HepG2 (cell line): ENCODE measurements around the gene CENPB. TPM values are rescaled to one million over a fixed set of nuclear protein-coding genes. Genes with fewer than 3 reads are reported as not detected.
A peak's percentile ranks its signal among the peaks of the same experiment; 100 is the strongest.

Experiments
- ATAC-seq: fragments of 200-7000 bp; cut with Tn5 transposase; 3 replicates; pipeline ENCODE4 v1.9.1; 2020; ENCODE audit warnings: mild to moderate bottlenecking, moderate library complexity
- BruUV-seq: library from RNA; stranded (reverse); fragments of 400-500 nt; replicated peaks from 2 replicates; lab custom pipeline; 2021; lab: Mats Ljungman, UMichigan
- CTCF ChIA-PET: fragments of 300-600 bp; formaldehyde crosslinking; extraction: SDS; loops from one replicate; lab custom pipeline; 2021; ENCODE audit warnings: low total read pairs, inconsistent platforms, low intra/inter-chr PET ratio; lab: Yijun Ruan, JAX
- POLR2A ChIA-PET: fragments of 350-600 bp; sonication (Branson Sonifier 250); formaldehyde crosslinking; loops from one replicate; lab custom pipeline; 2020; ENCODE audit warnings: antibody characterized with exemption, inconsistent platforms; lab: Yijun Ruan, JAX
- DNase-seq: peaks from one replicate; pipeline ENCODE4 v3.0.0-alpha.2; 2015; ENCODE audit warnings: low spot score
- FAIRE-seq: peaks from 3 replicates; lab custom pipeline; 2011; peaks lifted over from hg19 to GRCh38; lab: Jason Lieb, UNC
- H2AFZ ChIP-seq: one replicate; pipeline ENCODE4 v1.6.1; 2011; ENCODE audit warnings: low read length, inconsistent platforms
- H3K27ac ChIP-seq: fragments of 300-600 bp; 3 replicates; pipeline ENCODE4 v1.8.0; 2011; ENCODE audit warnings: mixed run types, mild to moderate bottlenecking, mixed read lengths, low read length, inconsistent platforms; ENCODE audit not compliant: insufficient read depth; ENCODE audit errors: extremely low read length
- H3K27me3 ChIP-seq, 2 experiments: fragments of 200-600 bp in 1 of 2; 2 replicates in 1 of 2; 3 replicates in 1 of 2; pipeline versions ENCODE4 v1.6.0 to v1.8.0; 2011; ENCODE audit warnings: low read length in 2 of 2, mild to moderate bottlenecking in 2 of 2, moderate library complexity in 2 of 2, inconsistent platforms in 1 of 2; ENCODE audit not compliant: insufficient read depth in 2 of 2, control insufficient read depth in 1 of 2
- H3K36me3 ChIP-seq, 2 experiments: fragments of 200-600 bp in 1 of 2; replicated peaks in 1 of 2; 2 replicates in 1 of 2; 3 replicates in 1 of 2; pipeline versions ENCODE4 v1.5.1 to v1.8.0; 2011; ENCODE audit warnings: low read length in 2 of 2, inconsistent platforms in 1 of 2; ENCODE audit not compliant: insufficient read depth in 2 of 2, control insufficient read depth in 1 of 2
- H3K4me1 ChIP-seq: 2 replicates; pipeline ENCODE4 v1.5.1; 2012; ENCODE audit warnings: low read length, inconsistent platforms; ENCODE audit not compliant: insufficient read depth
- H3K4me2 ChIP-seq: 2 replicates; pipeline ENCODE4 v1.6.0; 2011; ENCODE audit warnings: low read depth, low read length, inconsistent platforms
- H3K4me3 ChIP-seq, 3 experiments: fragments of 200-600 bp in 1 of 3; sonication (generic), shearing (Covaris generic) in 1 of 3; replicated peaks in 1 of 3; 2 replicates each; pipeline ENCODE4 v1.5.1; 2011 to 2016; ENCODE audit warnings: low read length in 3 of 3, inconsistent platforms in 2 of 3, low read depth in 2 of 3, mild to moderate bottlenecking in 2 of 3, control low read depth in 1 of 3, mixed read lengths in 1 of 3; ENCODE audit not compliant: insufficient read depth in 1 of 3
- H3K79me2 ChIP-seq: one replicate; pipeline ENCODE4 v1.6.1; 2011; ENCODE audit warnings: low read length, inconsistent platforms; ENCODE audit not compliant: insufficient read depth
- H3K9ac ChIP-seq: 2 replicates; pipeline ENCODE4 v1.6.0; 2011; ENCODE audit warnings: mild to moderate bottlenecking, low read depth, low read length, inconsistent platforms; ENCODE audit not compliant: insufficient read depth
- H3K9me3 ChIP-seq: 2 replicates; pipeline ENCODE4 v1.5.1; 2012; ENCODE audit warnings: mild to moderate bottlenecking, low read length
- H4K20me1 ChIP-seq: 2 replicates; pipeline ENCODE4 v1.6.0; 2011; ENCODE audit warnings: inconsistent platforms, mild to moderate bottlenecking, low read length, moderate library complexity; ENCODE audit not compliant: insufficient read depth
- ERF ChIP-seq: IDR thresholded peaks from 2 replicates; pipeline ENCODE4 v1.6.1; 2018; ENCODE audit warnings: missing biosample characterization, missing genetic modification reagents
- FOXJ3 ChIP-seq: sonication (generic); formaldehyde crosslinking; IDR thresholded peaks from 2 replicates; pipeline ENCODE4 v1.4.0; 2020; ENCODE audit warnings: missing genetic modification reagents, mild to moderate bottlenecking, borderline replicate concordance
- HOXA3 ChIP-seq: sonication (generic); formaldehyde crosslinking; IDR thresholded peaks from 2 replicates; pipeline ENCODE4 v1.5.0; 2020; ENCODE audit warnings: missing genetic modification reagents
- JUND ChIP-seq: sonication (generic); formaldehyde crosslinking; IDR thresholded peaks from 2 replicates; pipeline ENCODE4 v1.8.0; 2022; ENCODE audit warnings: mild to moderate bottlenecking, missing genetic modification reagents
- KLF6 ChIP-seq: IDR thresholded peaks from 2 replicates; pipeline ENCODE4 v1.8.0; 2016; ENCODE audit warnings: missing biosample characterization, missing genetic modification reagents
- PAF1 ChIP-seq: IDR thresholded peaks from 2 replicates; pipeline ENCODE4 v1.6.1; 2016; ENCODE audit warnings: missing genetic modification reagents, missing compliant biosample characterization
- SIN3A ChIP-seq: IDR thresholded peaks from 2 replicates; pipeline ENCODE4 v1.6.1; 2011; ENCODE audit warnings: low read depth, mild to moderate bottlenecking, control low read depth, low read length, borderline replicate concordance
- SP140L ChIP-seq: sonication (generic); formaldehyde crosslinking; IDR thresholded peaks from 2 replicates; pipeline ENCODE4 v1.4.0; 2020; ENCODE audit warnings: missing genetic modification reagents, borderline replicate concordance
- TEAD3 ChIP-seq: optimal IDR thresholded peaks from 2 replicates; pipeline ENCODE3; 2016; ENCODE audit warnings: borderline replicate concordance
- ZNF253 ChIP-seq: sonication (generic); formaldehyde crosslinking; IDR thresholded peaks from 2 replicates; pipeline ENCODE4 v1.8.0; 2022; ENCODE audit warnings: mild to moderate bottlenecking, missing genetic modification reagents, borderline replicate concordance
- ZNF564 ChIP-seq: sonication (generic); formaldehyde crosslinking; IDR thresholded peaks from 2 replicates; pipeline ENCODE4 v1.8.1; 2023; ENCODE audit warnings: mild to moderate bottlenecking, missing genetic modification reagents
- ZZZ3 ChIP-seq: sonication (generic); formaldehyde crosslinking; IDR thresholded peaks from 2 replicates; pipeline ENCODE4 v1.4.0; 2020; ENCODE audit warnings: missing genetic modification reagents, mild to moderate bottlenecking, borderline replicate concordance
- WGBS: methylation state at CpG from one replicate; pipeline ENCODE4 v1.1.6; 2017; ENCODE audit warnings: low lambda C conversion rate; 5-methylcytosine and 5-hydroxymethylcytosine counted together
- in situ Hi-C: cut with HindIII; loops from 2 replicates; pipeline ENCODE4 v1.10.0; 2017; ENCODE audit warnings: low pct_unique_long_range_greater_than_20kb; ENCODE audit not compliant: extremely low pct_ligation_motif_present
- intact Hi-C: fragments of 100-400 bp; cut with micrococcal nuclease; formaldehyde crosslinking; loops from one replicate; pipeline ENCODE4 v1.10.0; 2022; ENCODE audit not compliant: unreplicated experiment
- polyA plus RNA-seq, 8 experiments: library from polyadenylated mRNA; depleted of rRNA in 3 of 8; stranded (reverse) in 7 of 8; unstranded in 1 of 8; fragments of >200 nt; fragmentation: Illumina TruSeq in 4 of 8; extraction: Trizol in 4 of 8; gene quantifications; 2 replicates each; pipeline versions ENCODE4 v1.2.1 to v1.2.3, GENCODE V29; 2011 to 2016; ENCODE audit warnings: low read depth in 4 of 8, missing spikeins in 1 of 8, mixed read lengths in 1 of 8; ENCODE audit not compliant: insufficient read depth in 1 of 8
- total RNA-seq, 5 experiments: library from RNA; depleted of rRNA; stranded (reverse); fragments of >200 nt; fragmentation: Illumina TruSeq; extraction: Trizol; gene quantifications; 2 replicates each; pipeline ENCODE4 v1.2.3, GENCODE V29; 2016; ENCODE audit warnings: low read depth in 1 of 5
- TF ChIP-seq, protein P1 (sequence below): sonication (generic); formaldehyde crosslinking; IDR thresholded peaks from 2 replicates; pipeline ENCODE4 v1.8.1; 2023; ENCODE audit warnings: mild to moderate bottlenecking, inconsistent platforms, moderate library complexity, missing genetic modification reagents, borderline replicate concordance
- TF ChIP-seq, protein P2 (sequence below): IDR thresholded peaks from 2 replicates; pipeline ENCODE4 v1.4.0; 2020; ENCODE audit warnings: mild to moderate bottlenecking, missing genetic modification reagents
- TF ChIP-seq, protein P3 (sequence below): IDR thresholded peaks from 2 replicates; pipeline ENCODE4 v1.6.1; 2016; ENCODE audit warnings: low read depth, control low read depth
- TF ChIP-seq, protein P4 (sequence below): sonication (generic); formaldehyde crosslinking; conservative IDR thresholded peaks from 2 replicates; pipeline ENCODE4 v1.4.0; 2020; ENCODE audit warnings: missing genetic modification reagents

Gene CENPB
- total and polyA plus RNA-seq, 2 of the 13 experiments (the other 11 are each of a cell fraction or from before 2014, with no cell fraction given) = 10.4 to 54.5 TPM

DNA sequence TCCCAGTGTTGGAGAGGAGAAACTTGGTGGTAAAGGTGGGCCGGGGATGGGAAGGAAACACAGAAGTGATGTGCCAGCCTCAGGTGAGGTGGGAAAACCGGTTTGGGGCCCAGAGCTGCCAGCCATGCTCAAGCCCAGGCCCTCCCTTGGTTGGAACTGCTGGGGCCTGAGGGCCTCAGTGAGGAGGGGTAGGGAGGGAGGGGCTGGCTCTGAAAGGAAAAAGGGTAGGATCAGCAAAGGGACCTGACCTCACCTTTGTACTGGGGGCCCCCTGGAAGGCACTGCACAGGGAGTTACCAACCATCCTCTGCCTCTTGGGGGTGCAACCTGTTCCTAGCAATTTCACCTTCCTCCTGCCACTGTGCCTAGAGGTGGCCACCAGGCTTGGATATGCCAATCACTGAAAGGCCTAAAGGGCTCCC, 3.5 kb downstream of the CENPB start:
- intact Hi-C loops = loop anchor here (5.0 kb wide), 1 partner anchor 309 kb away; no protein-coding TSS in a partner anchor
- H3K27ac ChIP-seq = no peak overlapping the region
- no peak overlapping the region for H3K9ac ChIP-seq
- 82% methylated on average over 2 of the region's 2 CpGs for WGBS
- DNase-seq = no peak
- no peak for FAIRE-seq
- in situ Hi-C loops = loop anchor here (5.0 kb wide), 1 partner anchor 34 kb away; no protein-coding TSS in a partner anchor
- peaks cover 5% of the 10 kb centered on the region; the same call in 1 of the 2 replicates for H4K20me1 ChIP-seq
- no peak overlapping the region for H3K4me2 ChIP-seq
- no TSS peak for BruUV-seq
- ChIA-PET POLR2A (interaction anchor here (7.6 to 10.4 kb wide), 2 partner anchors 15 to 37 kb away, joined by 74 to 134 read pairs; partner anchors contain the start of genes ADISSP and AP5S1), CTCF (no interaction called here)
- H3K79me2 ChIP-seq = peaks cover 9% of the 10 kb centered on the region
- peaks cover 2 to 25% of the 10 kb centered on the region in 2 experiments for H3K27me3 ChIP-seq
- no peaks in the 10 kb centered on the region for H3K36me3 ChIP-seq
- no peak overlapping the region for H2AFZ ChIP-seq
- H3K4me1 ChIP-seq = peaks cover 76% of the 10 kb centered on the region
- H3K9me3 ChIP-seq = no peaks in the 10 kb centered on the region
- no peak overlapping the region for H3K4me3 ChIP-seq
- no peak for ATAC-seq
- TF ChIP-seq, protein P1, sequence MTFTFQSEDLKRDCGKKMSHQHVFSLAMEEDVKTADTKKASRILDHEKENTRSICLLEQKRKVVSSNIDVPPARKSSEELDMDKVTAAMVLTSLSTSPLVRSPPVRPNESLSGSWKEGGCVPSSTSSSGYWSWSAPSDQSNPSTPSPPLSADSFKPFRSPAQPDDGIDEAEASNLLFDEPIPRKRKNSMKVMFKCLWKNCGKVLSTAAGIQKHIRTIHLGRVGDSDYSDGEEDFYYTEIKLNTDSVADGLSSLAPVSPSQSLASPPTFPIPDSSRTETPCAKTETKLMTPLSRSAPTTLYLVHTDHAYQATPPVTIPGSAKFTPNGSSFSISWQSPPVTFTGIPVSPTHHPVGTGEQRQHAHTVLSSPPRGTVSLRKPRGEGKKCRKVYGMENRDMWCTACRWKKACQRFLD (CRISPR knock-in tag) = no peak
- TF ChIP-seq JUND (CRISPR knock-in tag) (no peak), FOXJ3 (no peak), SP140L (CRISPR knock-in tag) (no peak), ZNF253 (CRISPR knock-in tag) (no peak), TEAD3 (CRISPR knock-in tag) (no peak), ZZZ3 (0 out of 2 replicates have a peak, but pooled peaks have one; percentile 37), ERF (CRISPR knock-in tag) (no peak), HOXA3 (0 out of 2 replicates have a peak, but pooled peaks have one; percentile 19), KLF6 (CRISPR knock-in tag) (no peak), SIN3A (no peak), PAF1 (CRISPR knock-in tag) (peak; percentile 62; the same call in 1 of the 2 replicates), ZNF564 (CRISPR knock-in tag) (no peak)
- TF ChIP-seq, protein P2, sequence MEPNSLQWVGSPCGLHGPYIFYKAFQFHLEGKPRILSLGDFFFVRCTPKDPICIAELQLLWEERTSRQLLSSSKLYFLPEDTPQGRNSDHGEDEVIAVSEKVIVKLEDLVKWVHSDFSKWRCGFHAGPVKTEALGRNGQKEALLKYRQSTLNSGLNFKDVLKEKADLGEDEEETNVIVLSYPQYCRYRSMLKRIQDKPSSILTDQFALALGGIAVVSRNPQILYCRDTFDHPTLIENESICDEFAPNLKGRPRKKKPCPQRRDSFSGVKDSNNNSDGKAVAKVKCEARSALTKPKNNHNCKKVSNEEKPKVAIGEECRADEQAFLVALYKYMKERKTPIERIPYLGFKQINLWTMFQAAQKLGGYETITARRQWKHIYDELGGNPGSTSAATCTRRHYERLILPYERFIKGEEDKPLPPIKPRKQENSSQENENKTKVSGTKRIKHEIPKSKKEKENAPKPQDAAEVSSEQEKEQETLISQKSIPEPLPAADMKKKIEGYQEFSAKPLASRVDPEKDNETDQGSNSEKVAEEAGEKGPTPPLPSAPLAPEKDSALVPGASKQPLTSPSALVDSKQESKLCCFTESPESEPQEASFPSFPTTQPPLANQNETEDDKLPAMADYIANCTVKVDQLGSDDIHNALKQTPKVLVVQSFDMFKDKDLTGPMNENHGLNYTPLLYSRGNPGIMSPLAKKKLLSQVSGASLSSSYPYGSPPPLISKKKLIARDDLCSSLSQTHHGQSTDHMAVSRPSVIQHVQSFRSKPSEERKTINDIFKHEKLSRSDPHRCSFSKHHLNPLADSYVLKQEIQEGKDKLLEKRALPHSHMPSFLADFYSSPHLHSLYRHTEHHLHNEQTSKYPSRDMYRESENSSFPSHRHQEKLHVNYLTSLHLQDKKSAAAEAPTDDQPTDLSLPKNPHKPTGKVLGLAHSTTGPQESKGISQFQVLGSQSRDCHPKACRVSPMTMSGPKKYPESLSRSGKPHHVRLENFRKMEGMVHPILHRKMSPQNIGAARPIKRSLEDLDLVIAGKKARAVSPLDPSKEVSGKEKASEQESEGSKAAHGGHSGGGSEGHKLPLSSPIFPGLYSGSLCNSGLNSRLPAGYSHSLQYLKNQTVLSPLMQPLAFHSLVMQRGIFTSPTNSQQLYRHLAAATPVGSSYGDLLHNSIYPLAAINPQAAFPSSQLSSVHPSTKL (CRISPR knock-in tag) = no peak
- TF ChIP-seq, protein P3, sequence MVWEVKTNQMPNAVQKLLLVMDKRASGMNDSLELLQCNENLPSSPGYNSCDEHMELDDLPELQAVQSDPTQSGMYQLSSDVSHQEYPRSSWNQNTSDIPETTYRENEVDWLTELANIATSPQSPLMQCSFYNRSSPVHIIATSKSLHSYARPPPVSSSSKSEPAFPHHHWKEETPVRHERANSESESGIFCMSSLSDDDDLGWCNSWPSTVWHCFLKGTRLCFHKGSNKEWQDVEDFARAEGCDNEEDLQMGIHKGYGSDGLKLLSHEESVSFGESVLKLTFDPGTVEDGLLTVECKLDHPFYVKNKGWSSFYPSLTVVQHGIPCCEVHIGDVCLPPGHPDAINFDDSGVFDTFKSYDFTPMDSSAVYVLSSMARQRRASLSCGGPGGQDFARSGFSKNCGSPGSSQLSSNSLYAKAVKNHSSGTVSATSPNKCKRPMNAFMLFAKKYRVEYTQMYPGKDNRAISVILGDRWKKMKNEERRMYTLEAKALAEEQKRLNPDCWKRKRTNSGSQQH (CRISPR knock-in tag) = no peak
- TF ChIP-seq, protein P4, sequence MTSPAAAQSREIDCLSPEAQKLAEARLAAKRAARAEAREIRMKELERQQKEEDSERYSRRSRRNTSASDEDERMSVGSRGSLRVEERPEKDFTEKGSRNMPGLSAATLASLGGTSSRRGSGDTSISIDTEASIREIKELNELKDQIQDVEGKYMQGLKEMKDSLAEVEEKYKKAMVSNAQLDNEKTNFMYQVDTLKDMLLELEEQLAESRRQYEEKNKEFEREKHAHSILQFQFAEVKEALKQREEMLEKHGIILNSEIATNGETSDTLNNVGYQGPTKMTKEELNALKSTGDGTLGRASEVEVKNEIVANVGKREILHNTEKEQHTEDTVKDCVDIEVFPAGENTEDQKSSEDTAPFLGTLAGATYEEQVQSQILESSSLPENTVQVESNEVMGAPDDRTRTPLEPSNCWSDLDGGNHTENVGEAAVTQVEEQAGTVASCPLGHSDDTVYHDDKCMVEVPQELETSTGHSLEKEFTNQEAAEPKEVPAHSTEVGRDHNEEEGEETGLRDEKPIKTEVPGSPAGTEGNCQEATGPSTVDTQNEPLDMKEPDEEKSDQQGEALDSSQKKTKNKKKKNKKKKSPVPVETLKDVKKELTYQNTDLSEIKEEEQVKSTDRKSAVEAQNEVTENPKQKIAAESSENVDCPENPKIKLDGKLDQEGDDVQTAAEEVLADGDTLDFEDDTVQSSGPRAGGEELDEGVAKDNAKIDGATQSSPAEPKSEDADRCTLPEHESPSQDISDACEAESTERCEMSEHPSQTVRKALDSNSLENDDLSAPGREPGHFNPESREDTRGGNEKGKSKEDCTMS = no peak
